H1 (cell line): ENCODE results near the gene MYH6. TPM values are rescaled to one million over a fixed set of nuclear protein-coding genes. Genes with fewer than 3 reads are reported as not detected.

Source experiments
- EGR1 ChIP-seq: IDR thresholded peaks from 2 replicates; pipeline ENCODE4 v1.6.1; 2011; ENCODE audit warnings: low read depth, low read length, borderline replicate concordance
- JUN ChIP-seq: IDR thresholded peaks from 2 replicates; pipeline ENCODE4 v1.6.1; 2011; ENCODE audit warnings: low read depth, mild to moderate bottlenecking, improper control_type of control experiment, low read length
- KDM4A ChIP-seq: IDR thresholded peaks from one replicate; pipeline ENCODE4 v1.7.1; 2012; ENCODE audit warnings: low read depth, mild to moderate bottlenecking, moderate library complexity, low read length, inconsistent platforms; ENCODE audit not compliant: severe bottlenecking
- PHF8 ChIP-seq: fragments of 200-600 bp; sonication (generic); conservative IDR thresholded peaks from 2 replicates; pipeline ENCODE4 v1.7.1; 2012; ENCODE audit warnings: low read depth, mild to moderate bottlenecking, inconsistent platforms, low read length, moderate library complexity
- polyA plus RNA-seq, 7 experiments: library from polyadenylated mRNA; depleted of rRNA in 3 of 7; stranded (reverse) in 5 of 7; unstranded in 2 of 7; fragments of >200 nt in 5 of 7; fragments of 200-250 nt in 2 of 7; gene quantifications; 1 replicate in 5 of 7; 2 replicates in 1 of 7; 4 replicates in 1 of 7; pipeline versions ENCODE4 v1.2.1 to v1.2.3, GENCODE V29; 2011 to 2013; ENCODE audit warnings: missing spikeins in 2 of 7, mixed read lengths in 2 of 7
- total RNA-seq: library from RNA; stranded (reverse); fragmentation: NEBNext Ultra II Directional; extraction: Animal tissue kit (Norgen Biotek cat#: 25700); gene quantifications from 2 replicates; pipeline ENCODE4 v1.2.1, GENCODE V29; 2021

Gene MYH6
- total and polyA plus RNA-seq, 2 of the 8 experiments (the other 6 are each of a cell fraction or from before 2014, with no cell fraction given) = 0.03 TPM; not detected in 1

GRCh38 chr14:23380976-23381375 lies 27.1 kb downstream of the MYH6 start (continued):
- no peak for TF ChIP-seq KDM4A
- TF ChIP-seq EGR1 = no peak
- no peak for TF ChIP-seq JUN
- no peak for TF ChIP-seq PHF8
